ENCODE results near the gene MPZL1. TPM values are rescaled to one million over a fixed set of nuclear protein-coding genes. Genes with fewer than 3 reads are reported as not detected.

Gene MPZL1
- total and polyA plus RNA-seq, 2 of the 8 experiments (the other 6 are each of a cell fraction or from before 2014, with no cell fraction given) = 37.8 to 120 TPM

GRCh38 chr1:167837326-167837725, 115.5 kb downstream of the MPZL1 start:
- WGBS, 2 experiments (ENCODE audit: extremely low coverage in 1 of 2, insufficient coverage in 1 of 2, insufficient read length in 1 of 2, insufficient replicate concordance in 2 of 2, low coverage in 1 of 2, low lambda C conversion rate in 2 of 2, missing lambda C conversion rate in 1 of 2) = 71% methylated on average over 2 of the region's 2 CpGs; no CpG with 5 or more reads in 1 of the 2 experiments
- H3K14ac ChIP-seq (ENCODE audit: insufficient read length) = no peak overlapping the region
- ChIA-PET POLR2A (ENCODE audit: partially characterized antibody) (no interaction called here), CTCF (ENCODE audit: partially characterized antibody) (no interaction called here)
- no peak overlapping the region for H2BK20ac ChIP-seq (ENCODE audit: low read length)
- no peak for DNase-seq (ENCODE audit: low read depth in 1 of 2, low spot score in 2 of 2)
- H3K27me3 ChIP-seq (replicated peaks in 1 of 4; ENCODE audit: control insufficient read depth in 3 of 4, extremely low read depth in 1 of 4, insufficient read depth in 3 of 4, low read length in 3 of 4) = no peaks in the 10 kb centered on the region
- H4K8ac ChIP-seq (ENCODE audit: extremely low read depth, insufficient read depth, low read length) = no peak overlapping the region
- FAIRE-seq = no peak
- H4K91ac ChIP-seq (replicated peaks; ENCODE audit: insufficient read length, low read length) = no peak overlapping the region
- H3K27ac ChIP-seq (ENCODE audit: low read depth, low read length) = no peak overlapping the region
- no peak overlapping the region for H2AFZ ChIP-seq (ENCODE audit: low read length)
- no peak overlapping the region for H3K4me3 ChIP-seq (ENCODE audit: extremely low read depth in 1 of 4, insufficient read depth in 2 of 4, low read depth in 3 of 4, low read length in 4 of 4)
- H2BK5ac ChIP-seq (ENCODE audit: low read depth, low read length) = no peak overlapping the region
- H4K20me1 ChIP-seq (replicated peaks in 1 of 2; ENCODE audit: control insufficient read depth in 1 of 2, insufficient read depth in 2 of 2, low read length in 2 of 2) = no peaks in the 10 kb centered on the region
- H2BK120ac ChIP-seq (replicated peaks; ENCODE audit: low read depth, low read length) = no peak overlapping the region
- no peaks in the 10 kb centered on the region for H3K79me2 ChIP-seq (ENCODE audit: control insufficient read depth in 1 of 2, insufficient read depth in 2 of 2, low read length in 2 of 2)
- no peaks in the 10 kb centered on the region for H3K4me1 ChIP-seq (replicated peaks in 1 of 4; ENCODE audit: control insufficient read depth in 3 of 4, insufficient read depth in 4 of 4, low read length in 3 of 4)
- no peak overlapping the region for H3K9ac ChIP-seq (replicated peaks in 1 of 4; ENCODE audit: extremely low read depth in 1 of 4, low read depth in 3 of 4, low read length in 3 of 4)
- no peak overlapping the region for H4K5ac ChIP-seq (ENCODE audit: insufficient read length, low read depth, low read length)
- H3K18ac ChIP-seq (ENCODE audit: extremely low read depth, low read length) = no peak overlapping the region
- no peak overlapping the region for H2BK15ac ChIP-seq (ENCODE audit: low read length)
- H3K4ac ChIP-seq (replicated peaks; ENCODE audit: insufficient read length, low read depth, low read length) = no peak overlapping the region
- H3K9me3 ChIP-seq (ENCODE audit: insufficient read depth in 2 of 2, low read depth in 1 of 2, low read length in 1 of 2) = no peaks in the 10 kb centered on the region
- H3K36me3 ChIP-seq (ENCODE audit: control insufficient read depth in 2 of 4, insufficient read depth in 4 of 4, low read length in 3 of 4) = no peaks in the 10 kb centered on the region
- H3K23me2 ChIP-seq (ENCODE audit: low read depth, low read length) = no peaks in the 10 kb centered on the region
- H3K79me1 ChIP-seq (ENCODE audit: low read depth, low read length) = no peaks in the 10 kb centered on the region
- H2AK5ac ChIP-seq (ENCODE audit: low read depth, low read length) = no peak overlapping the region
- H3K4me2 ChIP-seq (ENCODE audit: insufficient read depth in 1 of 2, low read depth in 2 of 2, low read length in 2 of 2) = no peak overlapping the region
- H2BK12ac ChIP-seq (ENCODE audit: low read depth, low read length) = no peak overlapping the region
- H3K23ac ChIP-seq (ENCODE audit: insufficient read length) = no peak overlapping the region
- H3K56ac ChIP-seq (replicated peaks; ENCODE audit: insufficient read length, low read depth, low read length) = no peak overlapping the region
- TF ChIP-seq BRCA1 (IDR thresholded peaks at IDR 0.05; ENCODE audit: low read depth, low read length) = no peak
- no peak for TF ChIP-seq RBBP5 (IDR thresholded peaks at IDR 0.05; ENCODE audit: borderline replicate concordance, low read depth, low read length)
- TF ChIP-seq TAF1 (IDR thresholded peaks at IDR 0.05; ENCODE audit: low read depth, low read length) = no peak
